ENCODE measurements around the gene PLEKHG4B.

The PLEKHG4B gene

DNA sequence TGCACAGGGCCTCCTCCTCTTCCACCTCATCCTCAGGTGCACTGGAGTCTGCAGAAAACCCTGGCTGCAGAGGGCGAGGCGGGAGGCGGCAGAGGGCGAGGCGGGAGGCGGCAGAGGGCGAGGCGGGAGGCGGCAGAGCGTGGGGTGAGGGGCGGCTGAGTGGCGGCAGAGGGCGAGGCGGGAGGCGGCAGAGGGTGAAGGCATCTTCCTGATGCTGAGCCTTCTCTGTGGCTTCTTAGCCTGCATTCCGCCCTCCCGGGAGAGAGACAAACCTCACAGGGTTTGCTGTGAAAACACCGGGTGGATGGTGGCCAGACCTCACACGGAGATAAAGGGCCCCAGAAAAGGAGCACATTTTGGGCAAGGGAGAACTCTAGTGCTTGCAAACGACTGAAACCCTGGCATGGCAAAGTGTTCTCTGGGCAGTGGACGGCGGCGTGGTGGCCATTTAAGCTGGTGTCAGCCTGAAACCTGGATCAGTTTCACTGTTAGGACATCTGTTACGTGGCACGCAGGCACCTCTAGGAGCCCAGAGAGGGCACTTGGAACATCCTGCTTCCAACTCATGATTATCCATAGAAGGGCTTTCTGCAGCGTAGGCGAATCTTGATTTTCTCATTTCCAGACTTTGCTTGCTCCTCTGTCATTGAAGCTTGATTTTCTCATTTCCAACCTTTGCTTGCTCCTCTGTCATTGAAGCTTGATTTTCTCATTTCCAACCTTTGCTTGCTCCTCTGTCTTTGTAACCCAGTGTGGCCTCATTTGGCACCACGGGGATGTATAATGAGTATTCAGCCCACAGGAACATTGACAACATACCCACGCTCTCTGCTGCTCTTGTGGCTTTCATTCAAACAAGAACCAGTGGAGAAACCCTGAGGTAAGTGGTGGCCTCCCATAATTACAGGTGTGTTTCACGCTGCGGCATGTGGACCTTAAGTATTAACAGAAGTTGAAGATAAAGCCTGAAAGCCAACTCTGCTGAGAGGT is 16.3 kb upstream of the PLEKHG4B start:
- DNase-seq: no peak

DNA sequence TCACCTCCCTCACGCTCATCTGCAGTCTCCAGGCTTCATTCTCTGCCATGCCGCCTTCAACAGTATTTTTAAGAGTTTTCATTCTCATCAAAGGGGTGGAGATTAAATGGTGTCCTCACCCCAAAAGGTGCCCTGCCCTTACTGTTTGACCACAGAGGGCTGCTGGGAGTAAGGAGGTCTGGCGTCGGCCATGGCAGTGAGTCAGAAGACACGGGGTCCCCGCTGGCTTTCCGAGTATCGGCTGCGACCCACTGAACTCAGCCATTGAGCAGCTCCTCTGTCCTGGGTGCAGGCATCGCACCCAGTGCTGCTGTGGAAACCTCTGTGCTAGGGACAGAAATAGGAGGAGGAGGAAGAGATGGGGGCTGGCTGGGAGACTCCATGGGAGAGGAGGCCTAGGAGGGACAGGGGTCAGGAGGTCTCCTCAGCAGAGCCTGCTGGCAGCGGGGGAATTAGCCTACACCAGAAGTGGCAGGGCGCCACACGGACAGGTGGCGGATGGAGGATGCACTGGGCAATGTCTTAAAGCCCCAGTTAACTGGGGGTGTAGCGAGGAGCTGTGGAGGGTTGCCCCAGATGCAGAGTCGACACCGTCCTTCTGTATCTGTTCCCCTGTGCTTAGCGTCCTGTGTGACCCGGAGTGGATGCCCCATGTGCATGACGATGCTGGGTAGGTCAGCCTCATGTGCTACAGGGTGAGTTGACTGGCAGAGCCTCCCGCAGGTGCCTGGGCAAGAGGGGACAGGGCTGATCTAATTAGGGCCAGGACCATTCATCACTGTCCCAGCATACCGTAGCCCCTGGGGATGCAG is 15.4 kb upstream of the PLEKHG4B start:
- DNase-seq: no peak

DNA sequence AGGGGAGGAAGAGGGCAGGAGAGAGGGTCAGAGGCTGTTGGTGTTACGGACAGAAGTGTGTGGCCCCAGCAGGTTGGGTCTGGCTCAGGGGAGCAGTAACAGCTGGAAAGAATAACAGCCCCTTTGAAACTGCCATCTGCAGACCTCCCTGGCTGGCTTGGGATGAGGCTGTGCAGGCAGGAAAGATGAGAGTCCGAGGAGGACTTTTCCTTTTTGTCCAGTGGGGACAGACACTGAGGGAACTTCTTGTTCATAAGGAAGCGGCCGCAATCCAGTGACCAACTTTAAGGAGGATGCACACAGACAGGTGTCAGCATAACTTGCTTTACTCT is 14.8 kb upstream of the PLEKHG4B start:
- DNase-seq: no peak

DNA sequence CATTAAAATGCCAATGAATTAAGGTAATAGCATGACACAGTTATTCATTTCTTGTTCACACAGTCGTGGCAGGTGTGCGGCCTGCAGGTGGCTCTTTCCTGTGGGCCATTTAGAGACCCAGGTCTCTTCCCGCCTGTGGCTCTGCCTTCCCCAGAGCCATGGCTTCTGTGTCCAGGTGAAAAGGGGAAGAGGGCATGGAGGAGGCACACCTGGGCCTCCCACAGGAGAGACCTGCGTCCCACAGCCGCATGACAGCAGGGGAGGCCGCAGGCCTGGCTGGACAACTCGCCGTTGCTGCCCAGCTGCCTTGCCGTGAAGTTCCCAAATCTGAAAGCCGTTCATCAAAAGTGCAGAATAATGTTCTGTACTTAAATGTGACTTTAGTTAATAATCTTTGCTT is 14.4 kb upstream of the PLEKHG4B start:
- DNase-seq: no peak

DNA sequence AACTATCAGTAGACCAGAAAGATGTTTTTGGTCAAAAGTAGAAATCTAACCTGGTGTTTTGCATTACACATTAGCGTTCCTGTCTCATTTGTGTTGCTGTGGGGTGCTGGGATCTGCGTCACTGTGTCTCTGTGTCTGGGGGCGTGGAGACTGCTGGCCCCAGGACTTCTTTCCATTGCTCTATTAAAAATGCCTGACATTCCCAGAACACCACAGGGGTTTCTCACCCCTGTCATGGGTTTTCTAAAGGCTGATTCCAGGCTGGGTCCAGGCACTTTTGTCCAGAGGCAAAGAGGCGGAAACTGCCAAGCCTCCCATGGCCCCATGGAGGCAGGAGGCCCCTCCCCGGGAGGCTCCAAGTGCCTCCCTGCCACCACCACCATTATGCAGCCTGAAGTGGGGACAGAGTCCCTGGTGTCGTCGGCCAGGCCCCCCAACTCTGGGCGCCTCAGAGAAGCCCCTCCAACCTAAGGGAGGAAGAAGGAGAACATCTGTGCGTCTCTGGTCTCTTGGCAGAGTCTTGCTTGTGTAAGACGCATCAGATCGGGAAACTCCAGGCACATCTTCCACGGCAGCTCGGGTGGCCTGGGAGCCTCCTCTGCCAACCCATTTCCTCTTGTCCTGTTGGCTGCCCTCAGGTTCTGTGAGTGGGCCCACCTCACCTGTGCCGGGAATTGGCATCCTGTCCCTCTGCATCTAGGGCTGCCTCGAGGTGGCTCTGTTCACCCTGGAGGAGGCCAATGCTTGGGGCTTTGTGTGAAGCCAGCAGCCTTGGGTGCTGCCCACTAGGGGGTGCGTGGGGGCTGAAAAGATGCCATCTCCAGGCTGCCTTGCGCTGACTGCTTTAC is 13.8 kb upstream of the PLEKHG4B start:
- DNase-seq: peak; percentile 93

DNA sequence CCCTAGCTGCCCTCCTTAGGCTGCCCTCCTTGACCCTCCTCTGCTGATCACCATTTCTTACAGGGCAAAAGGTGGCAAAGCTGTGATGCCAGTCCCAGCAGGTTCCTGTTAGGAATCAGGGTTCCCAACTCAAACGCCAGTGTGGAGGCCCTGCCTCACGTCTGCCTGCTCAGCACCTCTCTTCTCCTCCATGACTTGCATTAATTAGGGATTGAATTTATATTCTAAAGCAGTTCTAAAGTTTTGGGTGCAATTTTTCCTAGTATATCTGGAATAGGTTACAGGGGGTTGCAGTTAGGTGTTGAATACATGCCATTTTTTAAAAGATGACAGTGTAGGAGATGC is 13.2 kb upstream of the PLEKHG4B start:
- no peak for DNase-seq

DNA sequence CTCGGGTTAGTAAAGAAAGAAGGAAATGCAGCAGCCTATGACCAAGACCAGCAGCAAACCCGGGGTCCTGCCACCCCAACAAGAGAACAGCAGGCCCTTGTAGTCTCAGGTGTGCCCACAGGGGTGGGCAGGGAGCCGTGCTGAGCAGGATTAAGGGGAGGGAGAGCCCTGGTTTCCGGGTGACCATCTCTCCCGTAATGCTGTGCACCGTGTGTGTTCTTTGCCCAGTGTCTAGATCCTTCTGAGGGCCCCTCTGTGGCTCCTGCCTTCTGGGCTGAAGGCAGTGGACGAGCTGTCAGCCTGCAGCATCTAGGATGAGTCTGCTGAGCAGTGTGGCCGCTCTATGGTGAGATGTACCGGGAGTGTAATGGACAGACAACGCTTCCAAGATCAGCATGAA is 12.7 kb upstream of the PLEKHG4B start:
- DNase-seq: no peak

DNA sequence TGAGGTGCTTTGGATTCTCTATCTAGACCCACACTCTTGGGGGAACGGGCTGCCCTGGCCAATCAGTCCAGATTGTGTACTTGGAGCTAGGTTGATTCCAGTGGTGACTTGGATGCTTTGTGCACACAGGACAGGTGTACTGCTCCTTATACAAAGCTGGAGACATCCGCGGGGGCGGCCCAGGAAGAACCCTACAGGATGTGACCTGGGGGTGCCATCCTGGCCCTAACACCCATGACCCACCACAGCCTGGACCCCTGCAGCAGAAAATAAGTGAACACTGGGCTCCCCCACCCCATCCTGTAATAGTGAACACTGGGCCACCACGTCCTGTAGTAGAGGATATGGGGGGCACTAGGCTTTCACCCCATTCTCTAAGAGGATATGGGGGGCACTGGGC is 12.1 kb upstream of the PLEKHG4B start:
- DNase-seq: no peak

DNA sequence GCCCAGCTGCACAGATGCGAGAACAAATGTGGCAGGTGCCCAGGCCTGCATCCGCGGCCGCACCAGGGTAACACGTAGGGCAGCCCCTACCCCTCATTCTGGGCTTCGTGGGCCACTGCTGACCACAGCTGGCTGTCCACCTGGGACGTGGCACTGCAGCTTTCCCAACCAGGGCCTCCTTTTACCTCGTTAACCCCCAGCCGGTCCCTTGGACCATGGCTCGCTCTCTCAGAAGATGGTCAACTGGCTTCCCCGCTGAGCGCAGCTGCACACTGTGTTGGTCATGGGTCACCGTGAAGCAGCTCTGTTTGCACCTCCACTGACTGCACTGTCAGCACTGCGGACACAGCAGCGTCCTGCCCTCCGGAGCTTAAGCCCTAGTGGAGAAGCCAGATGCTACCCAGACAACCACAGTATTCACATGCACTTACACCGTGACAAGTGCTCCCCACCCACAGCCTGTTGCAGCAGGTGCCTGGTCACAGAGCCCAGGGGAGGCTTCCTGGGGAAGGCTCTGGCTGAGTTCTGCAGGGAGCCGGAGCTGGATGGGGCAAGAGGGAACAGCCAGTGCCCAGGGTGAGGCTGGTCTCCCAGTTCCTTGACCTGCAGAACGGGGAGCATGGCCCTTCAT is 10.5 kb upstream of the PLEKHG4B start:
- peak; percentile 64 for DNase-seq

DNA sequence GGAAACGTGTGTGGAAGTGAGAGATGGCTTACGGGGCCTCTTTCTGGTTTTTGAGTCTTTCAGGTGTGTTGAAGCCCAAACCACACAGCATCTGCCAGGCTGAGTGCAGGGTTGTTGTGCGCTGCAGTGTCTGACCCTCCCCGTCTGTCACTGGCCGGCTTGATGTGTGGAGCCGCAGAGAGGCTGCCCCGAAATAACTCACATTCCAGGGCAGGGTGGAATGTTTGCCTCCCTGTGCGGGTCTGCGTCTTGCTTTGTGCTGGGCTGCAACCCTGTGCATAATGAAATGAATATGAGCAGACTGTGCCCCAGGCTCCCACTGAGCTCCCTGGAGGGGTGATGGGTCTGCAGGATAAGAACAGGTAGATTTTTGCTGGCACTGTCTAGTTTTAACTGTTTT is 9.9 kb upstream of the PLEKHG4B start:
- DNase-seq: peak; percentile 34

DNA sequence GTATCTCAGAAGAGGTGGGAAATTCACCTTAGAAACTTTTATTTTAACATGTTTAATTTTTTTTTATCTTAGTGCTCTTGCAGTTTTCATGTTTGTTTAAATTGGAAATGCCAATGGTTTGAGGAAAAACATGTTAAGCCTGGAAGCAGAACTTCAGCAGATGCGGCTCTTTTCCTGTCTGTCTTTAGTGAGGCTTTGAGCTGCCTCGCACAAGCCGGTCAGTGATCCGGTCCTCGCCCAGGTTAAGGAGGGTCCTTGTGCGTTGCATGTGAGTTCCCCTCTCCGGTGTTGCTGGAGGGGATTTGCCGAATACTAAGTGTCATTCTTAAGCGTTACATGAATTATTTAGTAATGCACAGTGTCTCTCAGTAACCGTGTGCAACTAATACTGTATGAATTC is 9.4 kb upstream of the PLEKHG4B start:
- DNase-seq: no peak

DNA sequence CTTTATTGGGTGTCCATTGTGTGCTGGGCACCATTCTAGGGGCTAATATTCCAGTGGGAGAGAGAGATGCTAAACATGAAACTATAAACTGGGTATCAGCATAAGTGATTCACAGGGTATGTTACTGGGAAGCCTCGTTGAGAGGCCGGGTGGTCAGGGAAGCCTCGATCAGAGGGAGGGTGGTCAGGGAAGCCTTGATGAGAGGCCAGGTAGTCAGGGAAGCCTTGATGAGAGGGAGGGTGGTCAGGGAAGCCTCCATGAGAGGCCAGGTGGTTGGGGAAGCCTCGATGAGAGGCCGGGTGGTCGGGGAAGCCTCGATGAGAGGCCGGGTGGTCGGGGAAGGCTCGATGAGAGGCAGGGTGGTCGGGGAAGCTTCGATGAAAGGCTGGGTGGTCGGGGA is 8.9 kb upstream of the PLEKHG4B start:
- no peak for DNase-seq

DNA sequence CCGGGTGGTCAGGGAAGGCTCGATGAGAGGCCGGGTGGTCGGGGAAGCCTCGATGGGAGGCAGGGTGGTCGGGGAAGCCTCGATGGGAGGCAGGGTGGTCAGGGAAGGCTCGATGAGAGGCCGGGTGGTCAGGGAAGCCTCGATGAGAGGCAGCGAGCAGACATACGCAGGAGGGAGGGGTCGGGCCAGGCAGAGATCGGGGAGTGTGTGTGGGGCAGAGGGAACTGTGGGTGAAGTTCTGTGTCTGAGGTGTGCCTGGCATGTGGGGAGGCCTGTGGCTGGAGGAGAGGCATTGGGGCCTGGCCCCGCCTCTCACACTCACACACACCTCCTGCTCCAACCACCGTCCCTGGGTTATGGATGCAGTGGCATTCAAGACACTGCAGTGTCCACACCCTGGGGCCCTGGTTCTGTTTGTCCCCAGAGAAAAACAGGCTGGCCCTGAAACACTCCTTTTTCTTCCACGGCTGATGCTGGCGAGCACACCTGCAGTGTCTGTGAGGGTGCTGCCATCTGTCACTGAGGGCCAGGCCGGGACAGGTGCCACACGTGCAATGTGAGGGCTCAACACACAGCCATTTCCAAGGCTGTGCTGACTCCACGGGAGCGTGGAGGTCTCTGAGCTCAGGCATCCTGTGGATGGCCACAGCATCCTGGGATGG is 6.5 kb upstream of the PLEKHG4B start:
- DNase-seq: peak; percentile 54

DNA sequence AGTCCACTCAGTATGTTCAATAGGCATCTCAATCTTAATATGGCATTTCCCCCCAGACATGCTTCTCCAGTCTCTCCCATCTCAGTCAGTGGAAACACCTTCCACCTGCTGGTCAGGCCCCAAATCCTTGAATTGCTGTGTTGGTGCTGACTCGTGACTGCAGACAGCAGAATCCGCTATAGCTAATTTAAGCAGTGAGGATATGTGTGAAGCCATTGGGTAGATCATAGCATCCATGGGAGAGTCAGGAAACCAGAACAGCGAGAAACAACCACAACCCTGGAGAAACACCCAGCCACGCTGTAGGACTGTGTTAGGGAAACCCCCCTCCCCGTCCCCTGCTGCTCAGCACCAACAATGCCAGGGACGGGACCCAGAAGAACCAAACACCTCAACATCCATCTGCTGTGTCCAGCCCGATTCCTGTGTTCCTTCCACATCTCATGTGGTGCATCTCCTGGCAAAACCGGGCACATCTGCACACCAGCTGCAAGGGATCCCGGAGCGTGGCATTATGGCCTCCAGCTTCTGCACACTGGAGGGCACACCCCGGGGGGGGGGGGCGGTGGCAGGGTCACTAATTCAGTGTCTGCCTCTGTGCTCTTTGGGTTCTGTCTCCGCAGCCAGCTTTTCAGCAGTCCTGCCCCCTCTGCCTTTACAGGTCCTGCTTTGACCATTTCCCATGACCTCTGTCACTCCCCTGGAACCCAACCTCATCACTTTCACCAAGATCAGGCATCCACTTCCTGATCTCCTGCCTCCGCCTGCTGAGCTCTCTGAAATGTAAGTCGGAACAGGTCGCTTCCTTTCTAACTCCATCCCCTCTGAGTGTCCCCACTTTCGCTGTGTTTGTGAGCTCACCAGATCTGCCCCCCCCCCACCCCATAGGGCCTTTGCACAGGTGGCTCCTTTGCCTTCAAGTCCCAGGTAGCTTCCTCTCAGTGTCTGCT is 2.4 kb upstream of the PLEKHG4B start:
- DNase-seq: no peak

DNA sequence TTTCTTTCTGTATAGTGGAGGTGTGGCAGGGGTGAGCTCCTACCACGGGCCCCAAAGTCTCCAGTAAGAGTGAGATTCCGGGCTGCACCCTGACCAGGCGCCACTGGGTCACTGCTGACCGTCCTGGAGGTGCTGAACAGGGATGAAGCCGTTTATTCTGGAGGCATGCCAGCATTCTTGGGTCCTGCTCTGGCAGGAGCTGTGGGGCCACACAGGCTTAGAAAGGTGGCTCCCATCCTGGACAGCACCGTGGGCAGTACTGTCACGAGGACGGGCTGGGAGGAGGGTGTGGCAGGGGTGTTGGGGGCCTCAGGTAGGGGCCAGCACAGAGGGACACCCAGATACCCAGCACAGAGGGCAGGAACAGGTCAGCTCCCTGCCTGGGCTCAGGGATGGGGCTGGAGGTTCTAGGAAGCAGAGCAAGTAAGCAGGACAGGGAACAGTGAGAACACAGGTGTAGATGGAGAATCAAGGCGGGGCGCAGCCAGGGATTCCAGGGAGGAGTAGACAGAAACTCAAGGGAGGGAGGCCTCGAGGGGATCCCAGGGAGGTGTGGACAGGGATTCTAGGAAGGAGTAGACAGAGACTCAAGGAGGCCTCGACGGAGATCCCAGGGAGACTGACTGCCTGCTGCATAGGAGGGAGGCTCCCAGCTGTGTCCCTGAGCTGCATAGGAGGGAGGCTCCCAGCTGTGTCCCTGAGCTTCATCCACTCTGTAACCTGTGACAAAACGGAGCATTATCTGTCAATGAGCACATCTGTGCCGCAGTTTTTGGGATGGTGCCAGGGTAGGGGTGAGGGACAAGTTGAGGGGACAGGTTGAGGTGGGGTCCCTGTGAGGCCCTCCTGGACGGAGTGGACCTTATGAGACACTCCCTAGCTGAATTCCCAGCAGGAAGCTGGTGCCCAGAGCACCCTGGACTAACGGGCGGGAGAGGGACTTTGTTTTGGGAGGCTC is 1.1 kb upstream of the PLEKHG4B start:
- peak; percentile 63 for DNase-seq

DNA sequence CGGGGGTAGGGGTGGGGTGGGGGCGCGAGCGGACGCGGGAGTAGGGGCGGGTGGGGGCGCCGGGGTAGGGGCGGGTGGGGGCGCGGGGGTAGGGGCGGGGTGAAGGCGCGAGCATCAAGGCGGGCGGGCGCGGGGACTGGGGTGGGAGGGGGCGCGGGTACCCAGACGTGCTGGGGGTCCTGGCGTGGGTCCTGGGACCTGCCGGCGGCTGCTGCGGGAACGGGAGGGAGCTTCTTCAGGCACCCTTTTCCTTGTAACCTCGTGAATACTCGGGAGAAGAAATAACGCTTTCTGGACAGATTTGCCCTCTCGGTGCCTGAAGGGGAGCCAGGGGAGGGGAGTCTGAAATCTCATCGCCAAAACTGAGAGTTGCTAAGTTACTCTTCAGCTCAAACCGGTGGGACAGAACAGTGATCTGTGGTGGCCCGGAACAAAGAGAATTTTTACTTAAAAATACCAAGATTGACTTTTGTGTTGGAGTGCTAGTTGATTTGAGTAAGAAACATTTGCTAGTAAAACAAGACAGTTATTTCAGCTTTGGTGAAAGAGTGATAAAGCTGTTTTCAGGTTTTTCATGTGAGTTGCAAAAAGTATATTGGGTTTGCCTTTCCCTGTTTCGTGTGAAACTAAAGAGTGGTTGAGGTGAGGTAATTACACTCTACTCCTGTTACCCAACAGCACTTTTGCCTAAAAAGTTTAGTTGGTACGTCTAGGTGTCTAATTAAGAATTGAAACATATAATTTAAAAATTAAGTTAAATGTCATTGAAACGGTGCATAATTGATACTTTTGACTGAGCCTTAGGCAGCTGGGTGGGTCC is 643 bp downstream of the PLEKHG4B start:
- DNase-seq: peak; percentile 61

DNA sequence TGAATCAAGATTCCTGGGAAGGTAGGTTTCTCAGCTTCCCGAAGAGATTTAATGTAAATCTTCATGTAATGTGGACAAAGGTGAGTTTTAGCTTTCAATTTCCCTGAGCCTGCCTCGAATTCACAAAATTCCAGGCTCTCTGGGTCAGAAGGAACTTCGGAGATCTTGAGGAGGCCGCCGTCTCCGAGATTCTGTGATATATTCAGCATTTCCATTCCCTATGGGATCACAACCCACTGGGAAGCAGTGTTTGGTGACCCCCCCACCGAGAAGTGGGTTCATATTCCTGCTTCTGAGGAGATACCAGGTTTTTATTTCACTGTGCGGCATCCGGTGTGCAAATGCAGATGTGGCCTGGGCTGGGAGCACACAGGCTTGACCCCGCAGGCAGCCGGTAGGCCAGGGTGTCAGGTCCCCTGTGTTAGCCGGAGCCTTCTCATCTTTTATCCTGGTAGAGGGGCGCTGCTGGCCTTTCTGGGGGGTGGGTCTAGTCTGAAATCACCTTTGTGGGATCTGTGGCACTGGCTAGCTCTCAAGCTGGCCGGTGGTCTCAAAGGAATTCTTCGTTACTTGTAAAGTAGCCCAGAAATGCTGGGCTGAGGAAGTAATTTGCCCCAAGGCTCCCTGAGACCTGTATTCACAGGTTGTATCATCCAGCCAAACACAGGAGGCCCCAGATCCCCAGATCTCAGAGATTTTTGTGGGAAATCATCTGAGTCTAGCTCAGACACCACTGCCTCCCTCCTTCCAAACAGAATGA is 1.4 kb downstream of the PLEKHG4B start:
- no peak for DNase-seq

Data from RPMI8226 (cell line).